Peyer's patch (tissue), 4 donors: ENCODE data around the gene COQ2. TPM values are rescaled to one million over a fixed set of nuclear protein-coding genes. Genes with fewer than 3 reads are reported as not detected.

Experiments
- DNase-seq, 3 donors: peaks; one replicate each; pipeline ENCODE4 v3.0.0-alpha.2; 2017 to 2019
- H3K27ac ChIP-seq, 4 donors: fragments of 200-600 bp; sonication (generic); one replicate each; pipeline ENCODE4 v1.5.1; 2016 to 2019
- H3K27me3 ChIP-seq, 2 donors: fragments of 200-600 bp; sonication (generic); one replicate each; pipeline ENCODE4 v1.5.1; 2019
- H3K36me3 ChIP-seq, 3 donors: fragments of 200-600 bp; sonication (generic); one replicate each; pipeline ENCODE4 v1.5.1; 2016 to 2019
- H3K4me1 ChIP-seq, 4 donors: fragments of 200-600 bp; sonication (generic); one replicate each; pipeline ENCODE4 v1.5.1; 2016 to 2019
- H3K4me3 ChIP-seq, 4 donors: fragments of 200-600 bp; sonication (generic); 1 replicate in 3 of 4; 2 replicates in 1 of 4; pipeline ENCODE4 v1.5.1; 2016 to 2019; ENCODE audit warnings: mild to moderate bottlenecking in 1 of 4
- H3K9me3 ChIP-seq, 4 donors: fragments of 200-600 bp; sonication (generic); one replicate each; pipeline ENCODE4 v1.5.1; 2016 to 2019; ENCODE audit warnings: mild to moderate bottlenecking in 1 of 4
- POLR2A ChIP-seq, 2 donors: fragments of 450-650 bp; IDR thresholded peaks; one replicate each; pipeline ENCODE4 v1.5.1; 2017; ENCODE audit warnings: antibody characterized with exemption in 2 of 2, mild to moderate bottlenecking in 2 of 2, moderate library complexity in 2 of 2
- total RNA-seq, 4 donors: library from RNA; depleted of rRNA; stranded (reverse); fragments of >200 nt; gene quantifications; one replicate each; pipeline ENCODE4 v1.1.0, GENCODE V29; 2016
- TF ChIP-seq, protein P1 (sequence below), 6 experiments: fragments of 450-650 bp in 4 of 6; fragments of 200-600 bp in 2 of 6; sonication (generic) in 1 of 6; IDR thresholded peaks; one replicate each; pipeline ENCODE4 v1.5.1; 2017 to 2019; ENCODE audit warnings: antibody characterized with exemption in 6 of 6, mild to moderate bottlenecking in 3 of 6, moderate library complexity in 1 of 6

The COQ2 gene
- total RNA-seq, 4 donors from 2014 or later, result 11.0 to 15.6 (median 12.9) TPM

DNA sequence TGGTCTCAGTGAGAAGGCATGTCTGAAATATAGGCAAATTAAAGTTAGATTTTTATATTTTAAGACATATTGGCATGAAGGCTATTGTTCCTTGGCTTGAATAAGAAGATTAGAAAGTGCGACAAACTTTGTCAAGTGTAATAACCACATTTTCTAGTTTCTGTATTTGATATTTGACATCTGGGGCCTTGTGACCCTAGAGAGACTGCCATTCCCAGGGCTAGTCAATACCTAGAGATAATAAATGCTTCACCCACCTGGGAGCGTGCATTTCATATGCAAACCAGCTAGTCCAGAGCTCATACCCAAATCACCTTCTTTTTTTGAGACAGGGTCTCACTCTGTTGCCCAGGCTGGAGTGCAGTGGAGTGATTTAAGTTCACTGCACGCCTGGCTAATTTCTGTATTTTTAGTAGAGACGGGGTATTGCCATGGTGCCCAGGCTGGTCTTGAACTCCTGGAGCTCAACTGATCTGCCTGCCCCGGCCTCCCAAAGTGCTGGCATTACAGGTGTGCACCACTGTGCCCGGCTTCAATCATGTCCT lies 62.6 kb downstream of the COQ2 start:
- H3K4me1 ChIP-seq, result peaks cover 0 to 22% (median 8%) of the 10 kb centered on the region in 4 donors
- TF ChIP-seq, protein P1, sequence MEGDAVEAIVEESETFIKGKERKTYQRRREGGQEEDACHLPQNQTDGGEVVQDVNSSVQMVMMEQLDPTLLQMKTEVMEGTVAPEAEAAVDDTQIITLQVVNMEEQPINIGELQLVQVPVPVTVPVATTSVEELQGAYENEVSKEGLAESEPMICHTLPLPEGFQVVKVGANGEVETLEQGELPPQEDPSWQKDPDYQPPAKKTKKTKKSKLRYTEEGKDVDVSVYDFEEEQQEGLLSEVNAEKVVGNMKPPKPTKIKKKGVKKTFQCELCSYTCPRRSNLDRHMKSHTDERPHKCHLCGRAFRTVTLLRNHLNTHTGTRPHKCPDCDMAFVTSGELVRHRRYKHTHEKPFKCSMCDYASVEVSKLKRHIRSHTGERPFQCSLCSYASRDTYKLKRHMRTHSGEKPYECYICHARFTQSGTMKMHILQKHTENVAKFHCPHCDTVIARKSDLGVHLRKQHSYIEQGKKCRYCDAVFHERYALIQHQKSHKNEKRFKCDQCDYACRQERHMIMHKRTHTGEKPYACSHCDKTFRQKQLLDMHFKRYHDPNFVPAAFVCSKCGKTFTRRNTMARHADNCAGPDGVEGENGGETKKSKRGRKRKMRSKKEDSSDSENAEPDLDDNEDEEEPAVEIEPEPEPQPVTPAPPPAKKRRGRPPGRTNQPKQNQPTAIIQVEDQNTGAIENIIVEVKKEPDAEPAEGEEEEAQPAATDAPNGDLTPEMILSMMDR (IDR thresholded peaks at IDR 0.05), result no peak
- TF ChIP-seq POLR2A (IDR thresholded peaks at IDR 0.05), result no peak

DNA sequence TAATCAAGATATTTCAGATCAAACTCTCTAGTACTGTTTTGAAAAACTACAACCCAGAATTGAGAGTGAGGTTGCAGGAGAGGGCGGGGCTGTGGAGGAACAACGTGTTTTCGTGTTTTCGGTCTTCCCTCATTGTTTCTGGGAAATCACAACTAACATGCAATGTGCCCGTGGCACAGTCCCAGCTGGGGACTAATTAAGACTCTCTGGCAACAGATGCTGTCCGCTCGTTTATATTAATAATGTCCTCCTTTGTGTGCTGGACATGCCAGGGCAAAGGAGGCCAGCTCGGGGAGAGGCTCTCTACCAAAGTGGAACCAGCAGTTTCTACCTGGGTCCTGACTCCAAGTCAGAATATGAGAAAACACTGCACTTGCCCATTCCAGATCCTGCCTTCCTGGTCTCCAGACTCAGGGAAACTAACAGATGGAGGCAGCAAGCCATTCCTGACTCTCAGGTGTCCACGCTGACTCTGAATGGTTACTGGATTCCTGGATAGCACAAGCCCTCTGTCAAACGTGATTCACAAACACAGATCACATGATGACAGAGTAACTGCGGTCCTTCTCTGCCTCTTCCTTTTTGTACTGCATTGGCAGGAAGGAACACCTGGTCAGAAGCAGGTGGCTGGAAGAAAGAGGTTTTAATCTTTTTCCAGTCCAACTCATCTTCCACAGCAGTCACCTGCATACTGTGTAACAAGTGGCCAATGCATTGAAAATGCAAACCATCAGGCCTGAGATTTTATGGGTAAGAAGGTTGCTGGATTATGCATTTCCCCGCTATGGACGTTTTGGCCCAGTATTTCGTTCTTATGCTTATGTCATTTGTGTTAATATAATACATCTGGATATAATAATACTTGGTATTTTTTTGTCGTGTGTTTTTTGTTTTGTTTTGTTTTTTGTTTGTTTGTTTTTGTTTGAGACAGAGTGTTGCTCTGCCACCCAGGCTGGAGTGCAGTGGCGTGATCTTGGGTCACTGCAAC lies 65.0 kb downstream of the COQ2 start:
- Histone ChIP-seq H3K4me3 (peak overlapping the region in 3 of 4 donors; percentile 21 to 32 (median 24)), H3K27me3 (no peaks in the 10 kb centered on the region), H3K4me1 (peaks cover 0 to 25% (median 11%) of the 10 kb centered on the region in 4 donors), H3K9me3 (no peaks in the 10 kb centered on the region), H3K36me3 (no peaks in the 10 kb centered on the region), H3K27ac (peak overlapping the region; percentile 35 to 86 (median 63))
- TF ChIP-seq, protein P1 (IDR thresholded peaks at IDR 0.05), result no peak
- TF ChIP-seq POLR2A (IDR thresholded peaks at IDR 0.05), result no peak
- DNase-seq, result peak in 2 of 3 donors; percentile 65 to 71

More for the DNA sequence above, 62.6 kb downstream of the COQ2 start:
- Histone ChIP-seq H3K4me3 (no peak overlapping the region), H3K9me3 (no peaks in the 10 kb centered on the region), H3K36me3 (no peaks in the 10 kb centered on the region), H3K27ac (no peak overlapping the region), H3K27me3 (no peaks in the 10 kb centered on the region)
- no peak for DNase-seq

DNA sequence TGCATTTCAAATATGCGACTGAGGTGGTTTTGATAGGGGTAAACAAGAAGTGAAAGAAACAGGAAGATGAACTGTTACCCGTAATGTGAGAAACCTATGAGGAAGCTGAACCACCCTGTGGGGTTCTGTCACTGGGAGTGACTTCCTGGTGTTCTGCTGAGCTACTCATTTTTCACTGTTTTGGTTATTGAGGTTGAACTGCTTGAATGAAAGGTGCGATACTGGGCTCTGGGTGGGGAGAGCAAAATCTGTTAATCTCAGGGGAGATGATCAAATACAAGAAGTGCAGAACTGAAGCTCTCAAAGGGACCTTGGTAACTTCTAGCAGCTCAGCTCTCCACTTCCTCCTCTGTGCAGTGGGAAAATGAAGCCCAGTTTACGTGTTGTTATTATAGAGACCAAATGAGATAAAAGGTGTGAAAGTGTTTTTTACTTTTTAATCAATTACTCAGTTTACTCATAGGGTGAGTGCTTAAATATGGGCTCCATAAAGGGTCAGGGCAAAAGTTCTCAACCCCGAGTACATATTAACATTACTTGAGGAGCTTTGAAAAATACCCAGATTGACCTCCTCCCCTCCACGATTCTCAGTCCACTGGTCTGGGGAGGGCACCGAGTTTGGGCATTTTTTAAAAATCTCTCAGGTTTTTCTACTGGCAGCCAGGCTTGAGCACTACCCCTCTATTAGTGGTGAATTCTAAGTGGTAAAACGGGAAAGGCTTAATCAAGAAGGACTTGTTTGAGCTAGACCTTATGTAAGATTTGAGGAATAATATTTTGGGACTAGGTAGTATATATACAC lies 66.7 kb downstream of the COQ2 start:
- H3K27ac ChIP-seq, result peak overlapping the region; percentile 61 to 86 (median 74)
- H3K36me3 ChIP-seq, result no peaks in the 10 kb centered on the region
- no peaks in the 10 kb centered on the region for H3K27me3 ChIP-seq
- peaks cover 0 to 27% (median 11%) of the 10 kb centered on the region in 4 donors for H3K4me1 ChIP-seq
- H3K4me3 ChIP-seq, result no peak overlapping the region
- TF ChIP-seq, protein P1 (IDR thresholded peaks at IDR 0.05), result no peak
- TF ChIP-seq POLR2A (IDR thresholded peaks at IDR 0.05), result no peak
- H3K9me3 ChIP-seq, result no peaks in the 10 kb centered on the region
- peak in 2 of 3 donors; percentile 70 to 86 for DNase-seq

DNA sequence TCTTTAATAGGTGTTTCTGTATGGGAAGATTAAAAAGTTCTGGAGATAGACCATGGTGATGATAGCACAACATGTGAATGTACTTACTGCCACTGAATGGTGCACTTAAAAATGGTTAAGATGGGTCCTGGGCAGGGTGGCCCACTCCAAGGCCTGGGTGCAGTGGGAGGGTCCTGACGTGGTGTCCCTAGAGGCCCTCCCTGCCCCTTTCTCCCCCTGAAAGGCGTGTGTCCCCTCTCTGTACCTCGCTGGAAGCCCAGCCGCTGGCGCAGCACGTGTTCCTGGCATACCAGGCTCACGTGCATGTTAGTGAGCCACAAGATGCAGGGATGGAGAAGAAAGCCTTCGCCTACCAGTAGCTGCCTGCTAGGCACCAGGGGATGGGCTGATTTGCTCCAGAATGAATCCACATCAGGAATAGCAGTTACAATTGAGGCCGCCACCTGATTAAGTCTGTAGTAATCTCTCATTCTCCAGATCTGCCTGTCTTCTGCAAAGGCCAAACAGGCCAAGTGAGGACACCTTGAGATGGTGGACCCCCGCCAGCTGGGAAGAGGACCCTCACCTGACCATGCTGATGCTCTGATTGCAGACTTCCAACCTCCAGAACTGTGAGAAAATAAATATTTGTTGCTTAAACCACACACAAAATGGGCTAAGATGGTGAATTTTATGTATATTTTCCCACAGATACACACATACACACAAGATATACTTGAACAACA lies 67.5 kb downstream of the COQ2 start:
- H3K27me3 ChIP-seq, result no peaks in the 10 kb centered on the region
- TF ChIP-seq POLR2A (IDR thresholded peaks at IDR 0.05), result no peak
- TF ChIP-seq, protein P1 (IDR thresholded peaks at IDR 0.05), result no peak
- no peaks in the 10 kb centered on the region for H3K36me3 ChIP-seq
- H3K27ac ChIP-seq, result peak overlapping the region; percentile 61 to 86 (median 74)
- no peak overlapping the region for H3K4me3 ChIP-seq
- H3K9me3 ChIP-seq, result no peaks in the 10 kb centered on the region
- peaks cover 0 to 33% (median 11%) of the 10 kb centered on the region in 4 donors for H3K4me1 ChIP-seq
- no peak for DNase-seq

DNA sequence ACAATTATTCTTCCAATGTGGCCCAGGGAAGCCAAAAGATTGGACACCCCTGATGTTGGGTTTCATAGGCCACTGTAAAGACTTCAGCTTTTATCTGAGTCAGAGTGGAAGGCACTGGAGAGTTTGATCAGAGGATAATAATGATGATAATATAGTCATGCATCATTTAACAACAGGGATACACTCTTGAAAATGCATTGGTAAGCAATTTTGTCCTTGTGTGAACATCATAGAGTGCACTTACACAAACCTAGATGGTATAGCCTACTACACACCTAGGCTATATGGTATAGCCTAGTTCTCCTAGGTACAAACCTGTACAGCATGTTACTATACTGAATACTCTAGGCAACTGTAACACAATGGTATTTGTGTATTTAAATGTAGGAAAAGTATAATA lies 70.5 kb downstream of the COQ2 start:
- Histone ChIP-seq H3K36me3 (no peaks in the 10 kb centered on the region), H3K9me3 (no peaks in the 10 kb centered on the region), H3K27ac (no peak overlapping the region), H3K4me3 (no peak overlapping the region), H3K27me3 (no peaks in the 10 kb centered on the region), H3K4me1 (peaks cover 0 to 24% (median 6%) of the 10 kb centered on the region in 4 donors)
- no peak for TF ChIP-seq POLR2A (IDR thresholded peaks at IDR 0.05)
- TF ChIP-seq, protein P1 (IDR thresholded peaks at IDR 0.05), result no peak
- no peak for DNase-seq
